ENCODE data around the gene INPP4B. TPM values are rescaled to one million over a fixed set of nuclear protein-coding genes. Genes with fewer than 3 reads are reported as not detected.

INPP4B gene
- total RNA-seq, 1 donor from 2014 or later = 39.4 TPM

DNA sequence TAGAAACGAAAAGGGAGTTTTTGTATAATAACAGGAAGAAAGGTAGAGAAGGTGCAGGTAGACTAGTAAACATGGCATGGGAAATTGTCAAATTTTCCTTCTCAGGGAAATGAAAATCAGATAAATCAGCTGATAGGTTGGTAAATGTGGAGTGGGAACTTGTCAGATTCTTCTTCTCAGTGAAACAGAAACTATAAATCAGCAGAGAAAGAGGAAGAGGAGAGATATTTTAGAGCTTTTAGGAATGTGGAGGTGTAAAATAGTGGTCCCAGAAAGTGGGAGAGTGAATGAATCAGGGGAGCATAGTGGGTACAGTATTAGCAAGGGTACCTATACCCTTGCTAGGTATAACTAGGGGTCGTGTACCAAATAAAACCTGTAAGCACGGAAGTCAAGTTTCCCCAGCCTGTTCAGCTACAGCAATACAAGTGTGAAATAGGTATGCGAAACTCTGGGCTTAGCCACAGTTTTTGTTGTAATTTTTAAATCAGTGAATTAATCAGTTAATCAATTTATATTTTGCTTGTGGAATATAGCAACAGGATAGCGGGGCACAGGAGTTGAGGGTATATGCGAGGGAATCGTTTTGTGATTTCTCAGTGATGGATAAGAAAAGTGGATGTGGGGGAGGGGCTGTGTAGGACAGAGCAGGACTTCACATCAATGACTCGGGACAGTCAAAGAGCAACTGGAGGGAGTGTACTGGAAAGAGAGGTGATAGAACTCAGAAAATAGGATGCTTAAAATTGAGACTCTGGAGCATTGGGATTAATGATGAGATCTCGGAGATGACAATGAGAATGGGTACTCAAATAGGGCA is 561.5 kb downstream of the INPP4B start:
- DNase-seq = no peak

DNA sequence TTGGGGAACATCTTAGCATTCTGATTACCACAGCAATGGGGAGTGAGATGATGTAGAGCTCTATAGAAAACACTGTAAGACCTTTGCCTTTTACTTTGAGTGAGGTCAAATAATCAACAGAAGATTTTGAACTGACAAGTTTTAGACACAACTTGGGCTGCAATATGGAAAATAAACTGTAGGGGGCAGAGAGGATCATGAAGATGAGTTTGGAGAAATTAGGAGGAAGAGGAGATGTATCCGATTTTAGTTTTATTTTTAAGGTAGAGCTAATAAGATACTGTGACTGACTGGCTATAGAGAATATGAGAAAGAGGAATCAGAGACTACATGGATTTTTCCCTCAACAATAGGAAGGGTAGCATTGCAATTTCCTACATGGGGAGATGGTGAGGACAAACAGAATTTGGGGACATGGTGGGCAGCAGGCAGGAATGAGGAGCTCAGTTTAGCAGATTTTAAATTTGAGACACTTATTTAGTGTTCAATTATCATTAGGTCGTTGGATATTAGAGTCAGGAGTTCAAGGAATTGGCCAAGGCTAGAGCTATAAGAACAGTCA is 563.1 kb downstream of the INPP4B start:
- DNase-seq = peak; percentile 18

DNA sequence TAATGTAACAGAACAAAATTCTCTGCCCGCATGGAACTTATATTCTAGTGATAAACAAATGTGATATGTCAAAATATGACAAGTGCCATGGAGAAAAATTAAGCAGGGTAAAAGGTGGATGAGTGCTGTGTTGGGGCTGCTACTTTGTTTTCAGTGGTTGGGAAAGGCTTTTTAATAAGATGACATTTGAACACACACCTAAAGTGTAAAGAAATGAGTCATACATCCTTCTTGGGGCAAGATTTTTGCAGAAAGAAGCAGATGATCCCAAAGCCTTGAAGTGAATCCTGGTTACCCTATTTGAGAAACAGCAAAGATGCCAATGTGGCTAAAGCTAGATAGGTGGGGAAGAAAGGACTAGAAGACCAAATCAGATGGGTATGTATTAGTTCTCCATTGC is 564.1 kb downstream of the INPP4B start:
- no peak for DNase-seq

DNA sequence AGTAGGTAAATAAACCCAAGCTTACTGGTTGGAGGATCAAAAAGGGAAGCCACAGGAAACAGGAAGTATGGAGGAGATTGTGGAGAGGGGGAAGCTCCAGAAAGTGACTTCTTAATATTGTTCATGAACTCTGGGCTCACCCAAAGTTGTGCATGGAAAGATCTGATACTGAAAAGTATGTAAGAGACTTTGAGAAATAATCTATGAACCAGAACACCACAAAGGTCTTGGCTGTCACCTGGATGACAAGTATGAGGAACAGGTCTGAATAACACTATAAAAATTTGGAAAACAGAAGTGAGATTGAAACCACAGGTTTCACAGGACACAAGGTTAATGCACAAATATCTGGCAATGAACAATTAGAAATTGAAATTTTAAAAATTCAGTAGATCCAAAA is 567.4 kb downstream of the INPP4B start:
- no peak for DNase-seq

DNA sequence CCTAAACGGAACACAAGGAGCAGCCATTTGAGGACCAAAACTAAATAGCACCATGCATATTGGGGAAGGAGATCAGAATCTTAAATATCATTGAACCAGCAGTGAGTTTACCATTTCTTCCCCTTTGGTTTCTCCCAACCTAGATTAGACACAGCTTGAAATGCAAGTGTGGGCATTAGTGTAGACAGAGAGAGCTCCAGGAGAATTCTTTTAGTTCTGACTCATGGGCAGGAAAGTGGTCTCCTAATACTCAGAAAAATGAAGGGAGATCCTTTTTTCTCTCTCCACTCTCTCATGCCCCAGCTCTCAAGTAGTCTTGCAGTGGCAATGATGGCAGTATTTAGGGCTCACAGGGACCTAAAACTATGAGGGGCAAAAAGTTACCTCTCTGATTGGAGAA is 567.9 kb downstream of the INPP4B start:
- DNase-seq = no peak

DNA sequence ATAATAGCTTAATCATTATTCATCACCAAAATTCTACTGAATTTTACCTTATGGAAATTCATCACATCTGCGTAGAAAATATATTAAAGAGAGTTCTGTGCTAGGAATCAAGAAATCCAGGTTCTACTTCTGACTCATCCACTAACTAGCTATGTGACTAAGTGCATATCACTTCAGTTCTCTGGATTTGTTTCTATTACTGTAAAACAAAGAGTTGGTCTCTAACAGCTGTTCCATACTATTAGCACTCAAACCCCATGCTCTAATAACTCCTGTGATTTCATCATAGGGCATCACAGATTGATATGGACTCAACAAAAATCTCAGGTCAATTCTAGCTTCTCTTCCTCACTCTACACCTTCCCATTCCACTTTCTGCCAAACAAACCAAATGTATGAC is 572.0 kb downstream of the INPP4B start:
- DNase-seq = no peak

DNA sequence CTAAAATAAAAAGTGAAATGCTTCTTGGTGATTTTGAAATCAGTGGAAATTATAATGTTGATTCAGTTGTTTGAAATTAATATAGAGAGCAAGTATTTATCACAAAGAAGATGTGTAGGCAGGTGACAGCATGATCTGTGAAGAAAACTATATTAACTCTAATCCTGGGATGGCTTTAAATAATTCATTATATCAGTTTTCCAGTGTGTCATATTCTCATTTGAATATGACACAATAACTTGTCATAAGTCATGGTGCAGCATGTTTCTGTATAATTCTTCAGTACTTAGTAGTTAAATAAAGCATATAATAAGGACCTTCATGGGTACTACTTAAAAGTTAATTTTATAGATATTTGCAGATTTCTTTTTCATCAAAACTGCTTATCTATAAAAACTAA is 573.6 kb downstream of the INPP4B start:
- DNase-seq = no peak

DNA sequence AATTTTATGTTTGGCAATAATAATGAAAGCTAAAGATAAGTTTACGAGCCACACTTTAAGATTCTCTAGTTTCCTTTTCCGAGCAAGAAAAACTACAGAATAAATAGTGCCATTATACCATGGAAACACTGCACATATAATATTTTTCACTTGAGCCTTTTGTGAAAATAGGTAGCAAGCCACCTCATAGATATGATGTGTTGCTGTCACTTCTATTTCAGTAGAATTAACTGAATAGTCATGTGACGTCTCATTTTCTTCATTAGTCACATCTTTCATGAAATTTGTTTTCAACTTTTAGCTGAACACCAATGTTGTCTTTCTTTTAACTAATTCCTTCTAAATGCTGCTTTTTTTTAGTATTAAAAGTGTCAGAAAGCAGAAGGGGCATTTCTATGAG is 574.3 kb downstream of the INPP4B start:
- DNase-seq = no peak

DNA sequence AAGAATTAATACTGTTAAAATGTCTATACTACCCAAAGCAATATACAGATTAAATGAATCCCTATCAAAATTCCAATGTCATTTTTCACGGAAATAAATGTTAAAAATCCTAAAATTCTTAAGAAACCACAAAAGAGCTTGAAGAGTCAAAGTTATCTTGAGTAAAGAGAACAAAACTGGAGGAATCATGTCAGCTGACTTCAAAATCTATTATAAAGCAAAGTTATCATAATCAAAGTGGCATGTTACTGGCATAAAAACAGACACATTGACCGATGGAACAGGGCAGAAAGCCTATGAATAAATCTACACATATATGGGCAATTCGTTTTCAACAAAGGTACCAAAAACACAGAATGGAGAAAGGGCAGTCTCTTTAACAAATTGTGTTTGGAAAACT is 579.0 kb downstream of the INPP4B start:
- DNase-seq = no peak

DNA sequence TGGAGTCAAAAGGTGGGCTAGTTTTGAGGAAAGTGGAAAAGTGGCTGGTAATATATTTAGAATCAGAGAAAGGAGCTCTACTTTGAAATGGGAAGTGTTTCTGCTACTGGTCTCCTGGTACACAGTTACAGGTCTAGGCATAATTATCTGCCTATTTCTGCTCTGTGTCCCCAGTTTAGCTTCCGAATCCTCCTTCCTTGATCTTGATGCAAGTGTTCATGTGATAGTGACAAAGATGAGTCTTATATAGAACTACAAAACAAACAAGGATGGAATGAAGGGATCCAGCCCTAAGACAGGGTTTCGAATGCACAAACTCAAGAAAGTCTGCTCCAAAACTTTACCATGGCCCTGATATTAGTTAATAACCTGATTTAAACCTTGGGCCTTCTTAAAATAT is 580.2 kb downstream of the INPP4B start:
- DNase-seq = no peak

DNA sequence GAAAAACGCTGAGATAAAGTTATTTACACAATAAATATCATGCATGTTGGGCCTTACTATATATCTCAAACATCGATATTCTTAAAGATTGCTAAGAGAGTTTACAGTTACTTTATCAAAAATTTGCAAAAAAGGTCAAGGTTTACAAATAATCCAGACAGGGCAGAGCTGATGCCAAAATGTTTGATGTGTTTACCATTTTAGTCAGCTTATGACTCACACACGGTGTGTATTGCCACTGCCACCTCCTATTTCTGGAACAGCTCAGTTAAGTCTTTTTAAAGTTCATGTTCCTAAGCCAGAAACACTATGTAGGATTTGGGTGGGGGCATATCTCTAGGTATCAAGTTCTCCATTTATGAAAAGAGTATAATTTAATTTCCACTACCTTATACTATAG is 580.6 kb downstream of the INPP4B start:
- DNase-seq = peak; percentile 21

DNA sequence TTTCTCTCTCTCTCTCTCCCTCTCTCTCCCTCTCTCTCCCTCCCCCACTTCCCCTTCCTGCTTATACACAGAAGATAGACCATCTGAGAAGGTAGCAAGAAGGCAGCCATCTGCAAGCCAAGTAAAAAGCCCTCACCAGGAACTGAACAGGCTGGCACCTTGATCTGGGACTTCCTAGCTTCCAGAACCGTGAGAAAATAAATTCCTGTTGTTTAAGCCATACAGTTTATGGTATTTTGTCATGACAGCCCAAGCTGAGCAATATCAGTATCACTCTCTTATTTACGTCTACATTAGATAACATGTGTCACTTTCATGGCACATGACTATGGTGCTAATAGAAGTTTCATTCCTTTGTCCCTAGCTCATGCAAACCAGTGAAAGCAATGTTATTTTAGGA is 581.1 kb downstream of the INPP4B start:
- no peak for DNase-seq

DNA sequence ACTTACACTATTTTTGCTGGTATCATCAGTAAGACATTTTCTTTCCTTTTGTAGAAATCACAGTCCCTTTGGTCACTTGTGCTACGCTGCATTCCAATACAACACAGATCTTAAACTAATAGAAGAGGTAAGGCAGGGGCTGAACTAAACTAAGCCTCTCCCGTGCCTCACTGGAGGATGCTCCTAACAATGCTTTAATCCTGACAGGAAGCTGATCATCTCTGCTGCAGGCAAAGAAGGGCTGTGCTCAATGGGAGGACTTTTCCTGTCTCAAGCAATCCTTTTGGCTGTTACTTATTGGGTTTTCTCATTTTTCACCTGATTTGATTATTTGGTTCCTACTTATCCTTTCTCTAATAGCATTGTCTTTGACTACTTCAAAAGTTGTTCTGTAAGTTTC is 583.1 kb downstream of the INPP4B start:
- no peak for DNase-seq

DNA sequence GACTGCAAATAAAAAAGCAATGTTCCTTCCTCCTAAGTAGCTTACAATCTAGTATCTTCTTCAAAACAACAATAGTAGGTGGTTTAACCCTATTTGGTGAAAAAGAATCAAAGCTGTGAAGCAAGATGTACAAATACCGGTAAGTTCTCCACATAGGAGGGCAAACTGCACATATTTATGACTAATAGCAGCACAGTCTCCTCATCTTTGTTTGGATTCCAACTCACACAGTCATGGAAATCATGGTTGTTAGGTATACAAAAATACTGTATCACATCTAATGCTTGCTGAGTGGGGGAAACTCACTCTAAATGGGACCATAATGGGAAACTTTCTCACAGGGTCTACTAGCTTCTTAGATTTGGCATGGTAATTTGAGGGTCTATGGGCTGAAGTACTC is 597.2 kb downstream of the INPP4B start:
- no peak for DNase-seq

DNA sequence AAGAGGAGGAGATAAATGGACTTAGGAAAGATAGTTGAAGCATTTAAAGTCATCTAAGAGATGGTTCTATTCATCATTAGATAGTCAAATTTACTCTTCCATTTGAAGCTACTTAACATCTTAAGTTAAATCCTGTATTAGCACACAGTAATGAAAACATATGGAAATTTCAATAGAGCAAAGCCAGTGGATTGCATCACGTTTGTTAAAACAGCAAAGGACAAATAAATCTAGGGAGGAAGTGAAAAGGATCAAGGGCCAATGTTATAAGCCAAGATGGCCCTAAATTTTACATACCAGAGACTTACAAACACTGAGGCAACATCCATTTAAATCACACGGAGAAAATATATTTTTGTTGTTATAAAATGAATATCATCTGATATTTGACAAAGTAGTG is 602.8 kb downstream of the INPP4B start:
- DNase-seq = no peak

DNA sequence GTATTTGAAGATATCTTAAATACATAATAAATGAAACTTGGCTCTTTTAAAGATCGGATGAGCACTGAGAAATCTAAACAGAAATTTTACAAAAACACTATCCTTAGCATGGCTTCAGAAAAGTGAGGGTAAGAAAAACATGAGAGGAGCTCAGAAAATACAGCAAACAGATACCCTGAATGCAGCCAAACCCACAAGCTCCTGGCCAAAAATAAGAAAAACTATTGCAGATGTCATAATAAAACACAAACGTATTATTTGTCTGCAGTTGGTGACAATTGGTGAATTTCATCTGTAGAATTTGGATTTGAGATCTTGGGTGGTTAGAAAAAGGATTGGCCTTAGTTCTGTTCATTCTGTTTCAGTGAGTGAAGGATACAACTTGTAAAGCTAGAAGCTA is 603.9 kb downstream of the INPP4B start:
- peak; percentile 10 for DNase-seq

DNA sequence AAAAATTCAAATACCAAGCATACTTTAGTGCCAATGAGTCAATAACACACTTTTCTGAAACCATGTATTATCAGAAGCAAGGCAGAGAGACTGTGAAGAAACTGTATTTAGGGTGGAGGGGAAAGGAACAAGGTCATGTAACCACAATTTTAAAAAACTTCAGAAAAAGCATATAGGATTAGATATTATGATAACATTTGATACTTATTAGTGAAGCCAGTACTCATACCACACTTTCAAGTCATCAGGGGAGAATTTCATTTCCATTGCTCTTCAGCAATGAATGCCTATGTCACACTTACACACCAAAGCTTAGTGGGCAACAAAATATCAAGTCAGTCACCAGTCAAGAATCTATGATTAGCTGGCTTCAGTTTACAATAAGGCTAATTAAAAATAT is 607.5 kb downstream of the INPP4B start:
- DNase-seq = no peak

DNA sequence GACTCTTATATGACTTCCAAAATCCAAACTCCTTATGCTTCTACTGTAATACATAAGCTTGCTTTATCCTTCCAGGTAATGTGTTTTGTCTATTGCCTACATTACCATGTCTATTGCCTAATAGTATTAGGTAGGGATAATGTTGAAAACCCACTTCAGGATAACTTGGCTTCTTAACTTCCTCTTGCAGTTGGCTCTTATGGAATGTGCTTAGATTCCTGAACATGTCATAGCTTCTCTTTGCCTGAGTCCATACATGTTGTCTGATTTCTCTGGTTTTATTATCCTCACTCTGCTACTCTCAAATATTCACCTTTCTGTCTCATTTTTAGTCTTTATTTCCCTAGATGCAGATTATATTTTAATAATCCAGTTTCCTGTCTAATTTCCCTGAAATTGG is 609.8 kb downstream of the INPP4B start:
- no peak for DNase-seq

DNA sequence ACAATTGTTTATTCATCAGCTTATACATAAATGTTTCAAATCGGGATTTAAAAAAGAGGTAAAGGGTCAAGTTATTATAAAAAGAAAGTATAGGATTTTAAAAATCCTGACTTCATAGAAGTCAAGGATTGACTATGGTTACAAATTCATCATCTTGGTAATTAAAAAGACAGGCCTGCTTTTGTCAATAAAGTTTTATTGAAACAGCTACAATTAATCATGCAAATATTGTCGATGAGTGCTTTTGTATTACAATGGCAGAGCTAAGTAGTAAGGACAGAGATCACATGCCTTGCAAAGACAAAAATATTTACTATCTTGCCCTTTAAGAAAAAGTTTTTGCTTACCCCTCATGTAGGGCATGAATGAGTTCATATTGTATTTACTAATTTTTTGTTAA is 614.3 kb downstream of the INPP4B start:
- DNase-seq = no peak

DNA sequence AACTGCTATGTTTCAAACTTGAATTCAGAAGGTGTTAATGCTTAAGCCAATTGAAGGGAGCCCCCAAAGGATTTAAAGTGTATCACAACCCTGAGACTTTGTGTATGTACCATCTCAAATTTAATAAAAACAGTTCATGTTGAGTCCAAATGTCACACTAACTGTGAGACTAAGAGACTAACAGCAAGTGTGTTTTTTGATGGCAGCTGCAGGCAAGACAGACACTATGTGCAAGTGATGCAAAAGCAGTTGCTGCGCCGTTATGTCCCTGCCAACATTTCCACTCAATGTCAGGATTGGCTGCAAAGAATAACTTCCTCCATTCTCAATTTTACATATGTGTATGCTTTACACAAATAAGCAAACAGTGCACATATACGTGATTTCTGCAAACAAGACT is 615.1 kb downstream of the INPP4B start:
- DNase-seq = peak; percentile 44

DNA sequence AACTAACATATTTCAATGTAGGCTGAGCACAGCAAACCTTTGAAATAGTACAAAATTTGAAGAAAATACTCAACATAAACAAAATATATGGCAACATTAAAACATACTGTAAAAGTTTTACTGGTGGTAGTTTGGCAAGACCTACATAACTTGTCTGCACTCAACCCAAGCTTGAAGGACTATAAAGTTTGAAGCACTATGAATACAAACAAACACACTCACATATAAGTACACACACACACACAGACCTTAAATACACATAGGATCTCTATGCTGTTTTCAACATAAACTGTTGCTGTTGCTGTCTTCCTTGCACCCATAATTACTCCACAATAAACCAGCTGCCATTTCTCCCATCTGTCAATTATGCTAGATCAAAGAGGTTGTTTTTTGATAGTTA is 620.1 kb downstream of the INPP4B start:
- DNase-seq = no peak

DNA sequence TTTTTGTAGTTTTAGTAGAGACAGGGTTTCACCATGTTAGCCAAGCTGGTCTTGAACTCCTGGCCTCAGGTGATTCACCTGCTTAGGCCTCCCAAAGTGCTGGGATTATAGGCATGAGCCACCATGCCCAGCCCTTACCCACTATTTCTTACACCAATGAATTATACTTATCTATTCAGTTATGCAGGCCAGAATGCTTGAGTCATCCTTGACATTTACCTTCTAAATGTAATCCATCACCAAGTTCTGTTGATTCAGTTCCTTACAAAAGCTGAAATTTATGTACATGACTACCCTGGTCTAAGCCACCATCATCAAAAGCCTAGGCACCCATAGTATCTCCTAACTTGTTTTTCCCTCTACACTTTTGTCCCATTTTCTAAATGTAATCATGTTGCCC is 624.0 kb downstream of the INPP4B start:
- DNase-seq = no peak

DNA sequence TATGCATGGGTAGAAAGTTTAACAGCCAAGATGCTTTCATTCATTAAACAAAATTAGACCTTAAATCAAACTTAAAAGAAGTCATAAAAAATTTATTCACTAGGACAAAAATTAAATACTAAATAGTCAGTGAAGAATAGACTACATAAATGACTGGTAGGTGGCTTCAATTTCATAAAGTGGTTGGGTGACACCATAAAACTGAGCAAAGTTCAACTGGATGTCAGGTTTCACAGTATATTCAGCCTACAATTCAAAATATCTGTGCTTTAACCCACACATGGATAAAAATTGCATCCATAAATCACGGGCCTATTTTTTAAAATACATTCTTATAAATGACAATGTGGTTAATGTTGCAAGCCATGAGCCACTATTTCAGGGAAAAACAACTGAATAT is 627.4 kb downstream of the INPP4B start:
- DNase-seq = no peak

DNA sequence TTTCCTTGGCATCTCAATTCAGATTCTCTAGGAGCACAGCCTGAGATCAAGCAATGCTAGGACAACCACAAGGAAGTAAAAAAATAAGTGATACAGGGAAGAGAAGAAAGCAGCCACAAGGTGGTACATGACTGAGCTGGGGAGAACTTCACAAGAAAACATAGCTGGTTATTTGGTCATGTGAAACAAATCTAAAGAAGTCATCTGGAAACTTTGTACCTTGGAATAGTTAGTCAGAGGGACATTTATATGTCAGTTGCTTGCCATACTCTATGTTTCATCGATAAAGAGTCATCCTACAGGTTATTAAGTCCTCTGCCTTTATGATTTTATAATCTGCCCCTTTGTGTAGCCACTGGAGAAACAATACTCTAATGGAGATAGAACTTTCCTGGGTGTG is 634.7 kb downstream of the INPP4B start:
- no peak for DNase-seq

DNA sequence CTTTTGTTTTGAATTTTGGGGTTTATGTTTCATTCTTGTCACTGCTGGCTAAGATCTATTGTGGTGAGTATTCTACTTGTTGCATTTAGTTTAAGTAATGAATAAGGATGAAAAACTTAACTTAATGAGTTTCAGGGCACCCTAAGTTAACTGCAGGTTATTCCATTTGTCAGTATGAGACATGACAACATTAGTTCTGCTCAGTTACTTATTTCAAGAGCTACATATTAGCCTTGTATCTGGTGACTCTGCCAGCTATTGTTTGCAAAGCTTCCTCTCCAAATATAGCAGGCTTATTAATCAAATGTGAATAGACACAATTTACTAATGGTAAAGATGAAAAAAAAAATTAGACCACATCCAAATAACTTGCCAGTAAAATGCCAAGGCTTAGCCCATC is 642.6 kb downstream of the INPP4B start:
- no peak for DNase-seq

Measured in tongue (tissue), 2 donors.